Mesenchymal stem cell (in vitro differentiated cells and primary cell): ENCODE results near the gene SYNE1.

Experiments
- DNase-seq: peaks from one replicate; pipeline ENCODE4 v3.0.0-alpha.2; 2013
- H2AFZ ChIP-seq: one replicate; pipeline ENCODE4 v1.6.1; 2013; ENCODE audit warnings: low read depth, mild to moderate bottlenecking, control low read depth, inconsistent platforms, low read length, moderate library complexity
- H2AK5ac ChIP-seq: 2 replicates; pipeline ENCODE4 v1.6.1; 2013; ENCODE audit warnings: low read length, moderate library complexity, mild to moderate bottlenecking, inconsistent platforms; ENCODE audit not compliant: severe bottlenecking
- H2BK120ac ChIP-seq: one replicate; pipeline ENCODE4 v1.6.1; 2013; ENCODE audit warnings: low read depth, mild to moderate bottlenecking, inconsistent platforms, low read length, moderate library complexity
- H2BK12ac ChIP-seq, 2 experiments: one replicate each; pipeline ENCODE4 v1.6.1; 2013; ENCODE audit warnings: inconsistent platforms in 2 of 2, low read length in 2 of 2, mild to moderate bottlenecking in 2 of 2, moderate library complexity in 2 of 2, control low read depth in 1 of 2
- H2BK15ac ChIP-seq: one replicate; pipeline ENCODE4 v1.6.1; 2013; ENCODE audit warnings: mild to moderate bottlenecking, low read depth, inconsistent platforms; ENCODE audit not compliant: poor library complexity, severe bottlenecking
- H2BK5ac ChIP-seq: 2 replicates; pipeline ENCODE4 v1.6.1; 2013; ENCODE audit warnings: low read depth, mild to moderate bottlenecking, low read length, control low read depth, inconsistent platforms; ENCODE audit not compliant: poor library complexity, severe bottlenecking
- H3K14ac ChIP-seq, 2 experiments: one replicate each; pipeline ENCODE4 v1.6.1; 2013; ENCODE audit warnings: inconsistent platforms in 2 of 2, low read length in 2 of 2, control low read depth in 1 of 2, mild to moderate bottlenecking in 1 of 2, moderate library complexity in 1 of 2
- H3K18ac ChIP-seq, 2 experiments: one replicate each; pipeline ENCODE4 v1.6.1; 2013; ENCODE audit warnings: inconsistent platforms in 2 of 2, low read length in 2 of 2, control low read depth in 1 of 2, low read depth in 1 of 2, mild to moderate bottlenecking in 1 of 2
- H3K23ac ChIP-seq, 2 experiments: one replicate each; pipeline ENCODE4 v1.6.1; 2013; ENCODE audit warnings: inconsistent platforms in 2 of 2, low read length in 2 of 2, mild to moderate bottlenecking in 2 of 2, moderate library complexity in 2 of 2, control low read depth in 1 of 2
- H3K27ac ChIP-seq: 2 replicates; pipeline ENCODE4 v1.5.1; 2013; ENCODE audit warnings: mild to moderate bottlenecking, moderate library complexity, low read length, control low read depth, inconsistent platforms; ENCODE audit not compliant: poor library complexity, severe bottlenecking
- H3K27me3 ChIP-seq, 2 experiments: 2 replicates each; pipeline versions ENCODE4 v1.6.1 to v1.7.0; 2013; ENCODE audit warnings: low read length in 2 of 2, mild to moderate bottlenecking in 2 of 2, moderate library complexity in 2 of 2, control low read depth in 1 of 2, inconsistent platforms in 1 of 2; ENCODE audit not compliant: control insufficient read depth in 1 of 2, insufficient read depth in 1 of 2
- H3K36me3 ChIP-seq, 2 experiments: 2 replicates each; pipeline versions ENCODE4 v1.6.1 to v1.7.0; 2013; ENCODE audit warnings: low read length in 2 of 2, control low read depth in 1 of 2, inconsistent platforms in 1 of 2, low read depth in 1 of 2, mild to moderate bottlenecking in 1 of 2; ENCODE audit not compliant: insufficient read depth in 2 of 2, control insufficient read depth in 1 of 2
- H3K4ac ChIP-seq, 2 experiments: one replicate each; pipeline ENCODE4 v1.6.1; 2013; ENCODE audit warnings: inconsistent platforms in 2 of 2, low read length in 2 of 2, mild to moderate bottlenecking in 2 of 2, moderate library complexity in 2 of 2, control low read depth in 1 of 2, low read depth in 1 of 2
- H3K4me1 ChIP-seq: 2 replicates; pipeline ENCODE4 v1.6.1; 2013; ENCODE audit warnings: low read depth, low read length, control low read depth; ENCODE audit not compliant: control insufficient read depth, insufficient read depth
- H3K4me2 ChIP-seq: 2 replicates; pipeline ENCODE4 v1.6.1; 2013; ENCODE audit warnings: low read length, mild to moderate bottlenecking, inconsistent platforms; ENCODE audit not compliant: poor library complexity, severe bottlenecking
- H3K4me3 ChIP-seq, 2 experiments: 2 replicates each; pipeline versions ENCODE4 v1.5.1 to v1.7.0; 2013; ENCODE audit warnings: low read length in 2 of 2, mild to moderate bottlenecking in 2 of 2, control low read depth in 1 of 2, low read depth in 1 of 2; ENCODE audit not compliant: insufficient read depth in 1 of 2
- H3K79me1 ChIP-seq: replicated peaks from 2 replicates; pipeline ENCODE4 v1.6.1; 2013; ENCODE audit warnings: mild to moderate bottlenecking, control low read depth, low read length, inconsistent platforms; ENCODE audit not compliant: poor library complexity, severe bottlenecking
- H3K9ac ChIP-seq: 2 replicates; pipeline ENCODE4 v1.7.0; 2013; ENCODE audit warnings: mild to moderate bottlenecking, low read length, moderate library complexity
- H3K9me3 ChIP-seq: 2 replicates; pipeline ENCODE4 v1.7.0; 2013; ENCODE audit warnings: mild to moderate bottlenecking, low read length; ENCODE audit not compliant: control insufficient read depth
- H4K8ac ChIP-seq: one replicate; pipeline ENCODE4 v1.6.1; 2013; ENCODE audit warnings: inconsistent platforms, mild to moderate bottlenecking, low read length, moderate library complexity
- H4K91ac ChIP-seq: one replicate; pipeline ENCODE4 v1.6.1; 2013; ENCODE audit warnings: mild to moderate bottlenecking, low read length, inconsistent platforms
- WGBS: methylation state at CpG from one replicate; pipeline ENCODE4 v1.1.7; 2013; ENCODE audit warnings: mixed read lengths; 5-methylcytosine and 5-hydroxymethylcytosine counted together

The SYNE1 gene

DNA sequence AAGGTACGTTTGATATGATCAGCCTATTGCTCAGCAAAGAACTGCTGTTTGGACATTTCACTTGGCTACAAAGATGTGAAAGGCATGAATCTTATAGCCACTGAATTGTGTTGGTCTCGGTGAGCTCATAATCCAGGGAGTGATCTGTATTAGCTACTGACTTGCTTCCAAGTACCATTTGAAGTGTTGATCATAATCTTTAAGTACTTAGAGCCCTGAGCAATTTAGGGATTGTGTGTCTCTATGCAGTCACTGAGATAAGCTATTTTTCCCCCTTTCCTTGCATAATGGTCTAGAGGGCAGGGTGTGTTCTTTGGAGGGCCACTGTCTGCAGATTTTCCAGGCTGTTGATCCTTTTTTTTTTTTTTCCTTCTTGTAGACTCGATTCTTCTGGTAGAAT lies 436.0 kb downstream of the SYNE1 start:
- 42% methylated on average over 2 of the region's 3 CpGs for WGBS
- Histone ChIP-seq H3K4me1 (no peaks in the 10 kb centered on the region), H3K4ac (no peak overlapping the region), H2BK12ac (no peak overlapping the region), H2BK15ac (no peak overlapping the region), H3K14ac (no peak overlapping the region), H3K4me2 (no peak overlapping the region), H4K8ac (no peak overlapping the region), H3K36me3 (peaks cover 16 to 91% of the 10 kb centered on the region in 2 experiments), H3K9ac (no peak overlapping the region), H3K4me3 (no peak overlapping the region), H3K23ac (no peak overlapping the region), H3K18ac (no peak overlapping the region), H3K9me3 (no peaks in the 10 kb centered on the region), H3K27ac (no peak overlapping the region), H3K27me3 (no peaks in the 10 kb centered on the region), H2BK5ac (no peak overlapping the region), H3K79me1 (no peaks in the 10 kb centered on the region), H2AK5ac (no peak overlapping the region), H2BK120ac (no peak overlapping the region), H2AFZ (no peak overlapping the region), H4K91ac (no peak overlapping the region)
- no peak for DNase-seq

DNA sequence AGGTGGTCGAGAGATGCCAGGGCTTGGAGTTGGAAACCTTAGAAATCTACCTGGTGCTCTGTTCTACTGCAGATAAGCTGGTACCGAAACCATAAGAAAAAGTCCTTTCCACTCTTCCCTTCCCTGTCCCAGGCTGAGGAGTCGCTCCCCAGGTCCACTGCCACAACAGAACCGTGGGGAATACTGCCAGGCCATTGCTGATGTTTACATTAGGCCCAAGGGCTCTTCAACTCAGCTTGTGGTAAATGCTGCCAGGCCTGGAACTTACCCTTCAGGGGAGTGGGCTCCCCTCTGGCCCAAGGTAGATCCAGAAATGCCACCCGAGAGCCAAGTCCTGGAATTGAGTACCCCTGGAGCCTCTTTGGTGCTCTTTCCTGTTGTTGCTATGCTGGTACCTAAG lies 441.3 kb downstream of the SYNE1 start:
- no peaks in the 10 kb centered on the region for H3K9me3 ChIP-seq
- no peaks in the 10 kb centered on the region for H3K79me1 ChIP-seq
- H3K27me3 ChIP-seq: no peaks in the 10 kb centered on the region
- H3K14ac ChIP-seq: no peak overlapping the region
- no peak overlapping the region for H2BK120ac ChIP-seq
- no peak overlapping the region for H3K4me2 ChIP-seq
- H2BK5ac ChIP-seq: no peak overlapping the region
- WGBS: 82% methylated on average over 5 of the region's 5 CpGs
- H4K8ac ChIP-seq: no peak overlapping the region
- no peak overlapping the region for H3K18ac ChIP-seq
- H4K91ac ChIP-seq: no peak overlapping the region
- H3K36me3 ChIP-seq: peaks cover 16 to 63% of the 10 kb centered on the region in 2 experiments
- H3K4me3 ChIP-seq: no peak overlapping the region
- H2AK5ac ChIP-seq: no peak overlapping the region
- no peak overlapping the region for H2AFZ ChIP-seq
- no peaks in the 10 kb centered on the region for H3K4me1 ChIP-seq
- no peak for DNase-seq
- H2BK15ac ChIP-seq: no peak overlapping the region
- no peak overlapping the region for H3K4ac ChIP-seq
- H2BK12ac ChIP-seq: no peak overlapping the region
- H3K23ac ChIP-seq: no peak overlapping the region
- no peak overlapping the region for H3K9ac ChIP-seq
- H3K27ac ChIP-seq: no peak overlapping the region

DNA sequence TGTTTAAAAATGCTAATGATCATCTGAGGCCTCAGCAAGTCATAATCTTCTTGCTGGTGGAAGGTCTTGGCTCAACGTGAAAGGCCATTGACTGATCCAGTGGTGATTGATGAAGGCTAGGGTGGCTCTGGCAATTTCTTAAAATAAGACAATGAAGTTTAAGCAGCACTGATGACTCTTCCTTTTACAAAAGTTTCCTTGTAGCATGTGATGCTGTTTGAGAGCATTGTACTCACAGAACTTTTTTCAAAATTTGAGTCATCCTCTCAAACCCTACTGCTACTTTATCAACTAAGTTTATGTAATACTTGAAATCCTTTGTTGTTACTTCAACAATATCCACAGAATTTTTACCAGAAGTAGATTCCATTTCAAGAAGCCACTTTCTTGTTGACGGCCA lies 447.4 kb downstream of the SYNE1 start:
- 87% methylated on average over 2 of the region's 2 CpGs for WGBS
- H3K4me3 ChIP-seq: no peak overlapping the region
- peaks cover 3% of the 10 kb centered on the region for H3K4me1 ChIP-seq

DNA sequence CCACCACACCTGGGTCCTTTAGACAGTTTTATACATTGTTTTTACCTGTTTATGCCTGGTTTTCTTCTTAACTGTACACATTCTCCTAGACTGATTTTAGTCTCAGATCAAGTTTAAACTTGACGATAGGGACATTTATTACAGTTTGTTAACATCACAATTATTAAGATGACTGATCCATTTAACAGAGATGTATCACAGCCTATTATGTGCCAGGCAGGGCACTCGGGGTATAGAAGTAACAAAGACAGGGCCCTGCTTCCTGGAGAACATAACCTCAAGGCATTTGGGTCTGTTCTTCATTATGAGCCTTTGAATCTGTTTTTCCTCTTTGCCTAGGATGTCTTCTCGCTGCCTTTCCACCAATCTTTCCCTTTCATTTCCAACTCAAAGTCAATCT lies 449.2 kb downstream of the SYNE1 start:
- WGBS: 93% methylated on average over 1 of the region's 3 CpGs
- Histone ChIP-seq H2BK120ac (no peak overlapping the region), H2BK15ac (no peak overlapping the region), H4K91ac (no peak overlapping the region), H3K4me1 (peaks cover 3% of the 10 kb centered on the region), H2AFZ (no peak overlapping the region), H2BK5ac (no peak overlapping the region), H3K9ac (no peak overlapping the region), H3K4me2 (no peak overlapping the region), H3K9me3 (no peaks in the 10 kb centered on the region), H3K14ac (no peak overlapping the region), H2AK5ac (no peak overlapping the region), H3K36me3 (peaks cover 0 to 39% of the 10 kb centered on the region in 2 experiments), H2BK12ac (no peak overlapping the region), H3K27ac (no peak overlapping the region), H3K23ac (no peak overlapping the region), H3K4me3 (no peak overlapping the region), H4K8ac (no peak overlapping the region), H3K79me1 (peaks cover 1% of the 10 kb centered on the region), H3K18ac (no peak overlapping the region), H3K4ac (no peak overlapping the region), H3K27me3 (no peaks in the 10 kb centered on the region)
- DNase-seq: no peak

More for the DNA sequence above, 447.4 kb downstream of the SYNE1 start:
- no peak overlapping the region for H3K14ac ChIP-seq
- no peak overlapping the region for H3K9ac ChIP-seq
- H3K9me3 ChIP-seq: no peaks in the 10 kb centered on the region
- peaks cover 0 to 42% of the 10 kb centered on the region in 2 experiments for H3K36me3 ChIP-seq
- H3K4me2 ChIP-seq: no peak overlapping the region
- H3K4ac ChIP-seq: no peak overlapping the region
- no peak overlapping the region for H2BK5ac ChIP-seq
- no peak overlapping the region for H2AK5ac ChIP-seq
- H3K27me3 ChIP-seq: no peaks in the 10 kb centered on the region
- no peak overlapping the region for H2BK120ac ChIP-seq
- H2AFZ ChIP-seq: no peak overlapping the region
- no peak overlapping the region for H4K8ac ChIP-seq
- H2BK12ac ChIP-seq: no peak overlapping the region
- H3K79me1 ChIP-seq: no peaks in the 10 kb centered on the region
- no peak overlapping the region for H3K18ac ChIP-seq
- no peak overlapping the region for H4K91ac ChIP-seq
- no peak for DNase-seq
- H2BK15ac ChIP-seq: no peak overlapping the region
- H3K23ac ChIP-seq: no peak overlapping the region
- H3K27ac ChIP-seq: no peak overlapping the region
